Body of pancreas (tissue), 4 donors: ENCODE data around the gene SERPINI1.

Experiments used
- CTCF ChIP-seq, 7 experiments: fragments of 450-650 bp in 4 of 7; fragments of 200-600 bp in 3 of 7; sonication (generic) in 3 of 7; IDR thresholded peaks; one replicate each; pipeline ENCODE4 v1.5.1; 2016 to 2019; ENCODE audit warnings: antibody characterized with exemption in 7 of 7
- POLR2A ChIP-seq, 3 donors: fragments of 450-650 bp; IDR thresholded peaks; one replicate each; pipeline ENCODE4 v1.6.1; 2016; ENCODE audit warnings: antibody characterized with exemption in 3 of 3, mild to moderate bottlenecking in 2 of 3

DNA sequence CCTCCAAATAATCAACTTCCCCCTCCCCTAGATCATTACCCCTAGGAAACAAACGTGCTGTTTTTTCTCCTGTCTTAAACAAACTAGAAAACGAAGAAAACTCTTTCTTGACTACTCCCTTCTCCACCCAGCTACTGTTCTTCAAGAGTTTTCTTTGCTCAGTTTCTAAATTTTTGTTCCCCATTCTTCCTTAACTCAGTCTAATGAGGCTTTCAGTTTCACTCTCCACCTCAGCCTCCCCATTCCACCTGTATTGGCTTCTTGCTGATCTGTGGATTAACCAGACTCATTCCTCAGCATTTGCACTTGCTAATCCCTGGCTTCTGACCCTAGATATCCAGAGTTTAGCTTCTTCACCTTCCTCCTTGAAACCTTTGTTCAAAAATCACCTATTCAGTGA lies 26.8 kb downstream of the SERPINI1 start:
- TF ChIP-seq POLR2A (IDR thresholded peaks at IDR 0.05) (no peak), CTCF (IDR thresholded peaks at IDR 0.05) (no peak)
